HL-60/S4 (cell line): ENCODE results near the gene TSPAN9.

Experiments
- in situ Hi-C: fragments of 300-500 bp; cut with MboI; formaldehyde crosslinking; loops from 2 replicates; pipeline ENCODE4 v1.14.3; 2022; ENCODE audit warnings: low sequenced_read_pairs

The TSPAN9 gene

DNA sequence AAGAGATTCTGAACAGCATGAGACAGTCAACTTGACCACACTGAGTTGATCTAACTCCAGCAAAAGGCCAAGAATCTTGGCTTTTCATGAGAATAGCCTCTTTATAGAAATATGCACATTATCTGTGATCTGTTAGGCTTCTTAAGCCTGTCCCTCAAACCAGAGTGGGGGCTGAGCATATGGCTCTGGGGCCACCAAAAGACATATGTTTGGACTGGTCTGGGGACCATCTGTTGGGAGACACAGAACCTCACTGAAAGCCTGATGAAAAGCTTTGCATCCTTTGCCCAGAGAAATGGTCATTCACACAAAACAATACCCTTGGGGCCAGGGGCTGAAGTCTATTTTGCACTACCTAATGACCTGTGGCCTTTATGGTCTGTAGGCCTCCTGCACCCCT, 248.6 kb downstream of the TSPAN9 start:
- in situ Hi-C loops: no loop called here

DNA sequence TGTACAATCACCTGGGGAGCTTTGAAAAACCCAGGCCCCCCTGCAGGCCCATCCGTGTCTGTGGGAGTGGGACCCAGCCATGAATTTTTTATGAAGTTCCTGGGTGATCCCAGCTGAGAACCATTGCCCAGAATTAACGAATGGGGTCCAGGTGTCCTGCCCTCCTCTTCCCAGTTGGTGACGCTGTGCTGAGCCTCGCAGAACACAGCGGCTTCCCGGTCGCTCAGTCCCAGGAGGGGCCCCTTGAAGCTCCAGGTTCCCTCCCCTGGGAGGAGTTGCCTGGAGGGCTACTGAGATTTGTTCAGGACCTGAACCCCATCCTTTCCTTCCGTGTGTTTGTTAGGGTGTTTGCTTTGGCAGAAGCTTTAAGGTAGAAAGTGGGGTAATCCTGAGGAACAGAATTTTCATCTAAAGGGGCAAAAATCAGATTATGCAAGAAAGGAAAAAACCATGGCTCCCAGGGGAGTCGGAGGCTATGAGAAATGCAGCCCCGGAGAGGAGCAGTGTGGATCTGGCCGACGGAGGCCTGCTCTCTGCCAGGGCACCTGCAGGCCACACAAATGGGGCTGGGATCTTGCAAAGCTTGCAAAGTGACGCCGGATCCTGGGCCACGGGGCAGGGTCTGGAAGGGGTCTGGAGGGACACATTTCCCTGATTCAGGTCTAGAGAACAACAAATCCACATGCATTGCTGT, 249.1 kb downstream of the TSPAN9 start:
- in situ Hi-C loops: no loop called here

DNA sequence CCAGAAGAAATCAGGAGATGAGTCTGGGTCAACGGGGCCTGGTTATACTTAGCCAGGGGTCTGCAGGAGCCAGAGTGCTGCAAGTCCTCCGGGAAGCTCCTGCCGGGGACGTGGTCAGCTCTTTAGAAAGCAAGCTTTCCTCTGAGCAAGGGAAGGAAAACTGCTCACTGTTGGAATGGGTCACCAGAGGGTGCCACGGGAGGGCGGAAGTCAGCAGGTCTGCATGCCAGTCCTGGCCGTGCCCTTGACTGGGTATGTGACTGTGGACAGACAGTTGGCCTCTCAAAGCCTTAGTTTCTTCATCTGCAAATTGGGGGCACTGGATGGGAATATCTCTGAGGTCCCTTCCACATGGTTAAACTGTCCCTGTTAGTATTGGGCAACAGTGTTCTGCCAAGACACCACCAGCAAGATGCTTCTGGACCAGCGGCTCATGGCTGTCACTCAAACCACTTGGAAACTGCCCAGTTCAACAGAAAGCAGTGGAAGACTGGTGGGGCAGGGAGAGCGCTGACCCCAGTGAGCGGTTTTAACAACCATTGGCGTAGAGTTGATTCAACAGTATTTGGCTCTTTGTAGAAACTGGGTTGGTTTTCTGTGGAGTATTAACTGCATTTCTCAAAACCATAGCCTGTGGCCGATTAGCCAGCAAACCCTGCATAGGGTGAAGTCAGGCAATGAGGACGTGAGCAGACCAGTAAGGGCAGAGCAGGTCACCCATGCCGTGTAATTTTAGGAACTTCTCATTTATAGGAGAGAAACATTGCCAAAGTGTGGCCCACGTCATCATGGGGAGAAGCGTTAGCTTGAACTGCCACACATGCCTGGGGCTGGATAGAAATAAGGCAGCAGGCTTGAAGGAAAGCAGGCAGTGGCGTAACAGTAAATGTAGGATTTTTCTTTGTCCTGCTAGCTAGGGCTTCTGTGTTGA, 249.9 kb downstream of the TSPAN9 start:
- in situ Hi-C loops: no loop called here

DNA sequence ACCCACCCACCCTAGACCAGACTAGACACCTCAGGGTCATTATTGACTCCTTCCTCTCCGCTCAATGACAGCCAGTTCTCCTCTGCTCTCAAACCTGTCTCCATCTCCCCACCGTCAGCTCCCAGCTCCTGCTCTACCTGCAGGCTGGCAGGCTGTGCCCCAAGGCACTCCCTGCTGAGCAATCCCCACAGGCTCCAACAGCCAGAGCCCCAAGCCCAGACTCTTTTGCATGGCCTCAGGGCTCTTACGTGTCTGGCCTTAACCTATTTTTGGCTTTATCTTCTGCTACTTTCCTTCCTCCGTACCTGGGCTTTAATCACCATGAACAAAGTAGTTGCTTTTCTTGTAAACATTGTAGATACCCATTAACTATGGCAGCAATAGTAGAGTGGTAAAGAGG, 250.9 kb downstream of the TSPAN9 start:
- in situ Hi-C loops: no loop called here

DNA sequence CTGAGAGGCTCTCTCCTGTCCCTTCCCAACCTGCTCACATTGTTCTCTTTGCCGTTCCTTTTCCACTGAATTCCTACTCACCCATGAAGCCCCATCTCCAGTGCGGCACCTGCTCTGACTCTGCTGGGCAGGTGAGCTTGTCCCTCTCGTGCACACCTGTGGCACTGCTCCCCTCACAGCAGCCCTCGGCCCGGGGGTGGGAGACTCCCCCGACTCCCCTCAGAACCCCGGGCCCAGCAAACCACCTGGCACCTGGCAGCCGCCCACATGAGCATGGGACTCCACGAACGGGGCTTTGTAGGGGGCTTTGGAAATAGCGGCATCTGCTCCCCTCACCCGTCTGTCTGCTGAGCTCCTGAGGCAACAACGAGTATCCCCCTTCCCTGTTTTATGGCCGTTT, 251.4 kb downstream of the TSPAN9 start:
- in situ Hi-C loops: no loop called here

DNA sequence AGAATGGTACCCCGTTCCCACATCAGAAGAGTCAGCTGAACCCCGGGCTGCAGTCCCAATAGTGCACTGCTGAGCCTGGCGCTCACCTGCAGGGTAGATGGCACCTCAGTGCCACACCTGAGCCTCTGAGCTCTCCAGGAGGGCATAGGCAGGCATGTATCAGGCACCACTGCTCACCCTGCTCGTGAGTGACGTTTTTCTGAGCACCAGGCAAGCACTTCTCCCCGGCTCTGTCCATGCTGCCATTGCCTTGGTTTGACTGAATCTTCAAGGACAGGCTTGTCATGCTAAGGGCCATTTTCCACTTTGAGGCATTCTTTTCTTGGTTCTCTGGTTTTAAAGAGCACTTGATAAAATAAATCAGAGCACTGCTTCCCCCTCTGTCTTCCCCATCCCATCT, 252.2 kb downstream of the TSPAN9 start:
- in situ Hi-C loops: no loop called here

DNA sequence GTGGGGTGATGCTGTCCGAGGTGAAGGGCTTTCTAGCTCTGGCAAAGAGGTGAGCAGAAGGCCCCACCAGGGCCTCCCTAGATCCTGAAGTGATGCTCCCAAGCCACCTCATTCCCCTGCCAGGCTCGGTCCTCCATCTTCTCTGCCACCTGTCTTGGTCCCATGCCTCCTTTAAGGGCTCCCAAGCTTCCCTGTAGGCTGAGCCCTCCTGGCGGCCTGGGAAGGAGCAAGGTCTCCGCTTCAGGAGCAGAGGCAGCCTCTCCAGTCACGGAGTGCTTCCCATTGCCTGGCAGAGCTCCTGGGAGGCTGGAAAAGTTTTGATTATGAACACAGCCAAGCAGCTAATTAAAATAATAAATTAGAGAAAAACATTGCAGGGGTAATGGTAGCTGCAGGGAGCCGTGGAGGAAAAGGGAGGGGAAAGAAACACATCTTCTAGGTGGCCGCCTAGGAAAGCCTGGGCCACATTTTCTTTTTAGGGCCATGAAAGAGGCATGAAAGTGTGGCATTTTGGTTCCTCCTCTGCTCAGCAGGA, 253.9 kb downstream of the TSPAN9 start:
- in situ Hi-C loops: no loop called here

DNA sequence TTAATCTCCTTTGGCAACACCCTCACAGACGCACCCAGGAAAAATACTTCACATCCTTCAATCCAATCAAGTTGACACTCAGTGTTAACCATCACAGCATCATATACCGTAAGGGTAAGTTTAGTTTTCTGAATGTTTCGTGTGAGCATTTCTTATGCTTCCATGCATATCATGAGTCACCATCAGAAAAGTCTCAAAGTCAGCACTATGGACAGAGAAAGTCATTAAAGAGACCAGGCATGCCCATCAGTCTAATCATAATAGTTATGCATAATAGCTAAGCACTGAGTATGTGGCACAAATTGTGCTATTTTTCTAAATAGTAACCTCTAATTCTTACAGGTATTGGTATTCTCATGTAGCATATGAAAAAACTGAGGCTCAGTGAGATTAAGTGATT, 255.0 kb downstream of the TSPAN9 start:
- in situ Hi-C loops: no loop called here

DNA sequence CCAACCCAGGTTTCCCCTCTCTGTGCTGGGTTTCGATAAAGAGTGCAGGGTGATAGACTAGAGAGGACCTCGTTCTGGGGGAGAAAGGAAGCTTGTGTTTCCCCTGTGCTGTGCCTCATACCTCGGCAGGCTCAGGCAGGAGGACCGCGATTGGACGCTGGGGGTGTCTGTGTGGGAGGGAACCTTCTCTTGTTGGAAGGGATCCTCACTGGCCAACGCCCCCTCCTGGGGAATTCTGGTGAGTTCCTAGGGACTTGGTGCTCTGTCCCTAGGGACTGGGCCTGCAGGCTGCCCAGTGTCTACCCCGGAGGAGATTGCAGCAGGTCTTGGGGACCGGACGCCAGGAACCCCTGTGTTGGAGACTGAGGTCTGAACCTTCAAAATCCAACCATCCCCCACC, 256.4 kb downstream of the TSPAN9 start:
- in situ Hi-C loops: no loop called here

DNA sequence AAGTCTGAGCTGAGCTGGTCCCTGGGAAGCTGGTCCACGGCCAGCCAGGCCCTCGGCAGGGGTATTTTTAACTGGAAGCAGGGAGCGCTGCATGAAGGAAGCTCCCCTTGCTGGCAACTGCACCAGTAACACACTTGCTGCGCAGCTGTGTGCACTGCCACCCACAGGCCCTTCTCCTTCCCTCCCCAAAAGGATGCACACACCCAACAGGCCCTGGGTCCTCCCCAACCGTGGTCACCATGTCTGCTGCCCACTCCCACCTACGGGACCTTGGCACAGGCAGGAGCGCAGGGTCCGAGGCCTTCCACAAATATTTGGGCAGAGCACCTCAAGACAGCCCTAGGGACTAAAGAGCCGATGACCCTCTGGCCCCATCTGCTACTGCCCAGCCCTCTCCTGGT, 256.8 kb downstream of the TSPAN9 start:
- in situ Hi-C loops: no loop called here

DNA sequence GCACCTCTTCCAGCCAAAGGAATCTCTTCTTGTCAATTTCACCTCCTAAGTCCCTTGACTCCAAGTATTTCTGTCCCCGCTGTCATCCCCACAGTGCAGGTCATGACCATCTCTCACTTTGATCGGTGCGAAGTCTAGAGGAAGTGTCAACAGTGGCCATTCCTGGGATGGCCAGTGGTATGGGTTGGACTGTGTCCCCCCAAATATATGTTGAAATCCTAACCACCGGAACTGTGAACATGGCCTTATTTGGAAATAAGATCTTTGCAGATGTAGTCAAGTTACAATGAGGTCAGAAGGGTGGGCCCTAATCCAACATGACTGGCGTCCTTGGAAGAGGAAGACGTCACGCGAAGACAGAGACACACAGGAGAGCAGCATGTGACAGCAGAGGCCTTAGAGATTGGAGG, 257.9 kb downstream of the TSPAN9 start:
- in situ Hi-C loops: no loop called here
